ENCODE data around the gene CWF19L1. TPM values are rescaled to one million over a fixed set of nuclear protein-coding genes. Genes with fewer than 3 reads are reported as not detected.

CWF19L1 gene
- total RNA-seq, 1 experiment from 2014 or later, result 47.2 TPM

DNA sequence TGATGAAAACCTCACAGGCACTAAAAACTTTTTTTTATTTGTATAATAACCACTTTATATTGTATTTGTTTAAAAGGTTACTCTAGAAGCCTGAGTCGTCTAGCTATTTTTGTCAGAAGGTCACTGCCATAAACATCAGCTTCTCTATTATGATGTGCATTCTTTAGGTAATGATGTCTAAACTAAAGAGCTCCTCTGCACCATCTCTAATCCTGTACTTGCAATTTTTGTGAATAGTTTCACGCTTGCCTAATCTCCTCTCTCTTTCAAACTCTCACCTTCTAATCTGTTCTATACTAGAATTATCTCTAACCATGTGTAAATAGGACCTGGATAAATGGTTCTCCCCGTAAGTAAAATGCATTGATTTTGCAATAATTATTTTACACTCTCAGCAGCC lies 27.6 kb downstream of the CWF19L1 start:
- H3K79me2 ChIP-seq (ENCODE audit: low read length), result peaks cover 10% of the 10 kb centered on the region
- no peak overlapping the region for H2AFZ ChIP-seq (ENCODE audit: low read length)
- no peaks in the 10 kb centered on the region for H4K20me1 ChIP-seq (ENCODE audit: insufficient read depth, low read depth, low read length)

DNA sequence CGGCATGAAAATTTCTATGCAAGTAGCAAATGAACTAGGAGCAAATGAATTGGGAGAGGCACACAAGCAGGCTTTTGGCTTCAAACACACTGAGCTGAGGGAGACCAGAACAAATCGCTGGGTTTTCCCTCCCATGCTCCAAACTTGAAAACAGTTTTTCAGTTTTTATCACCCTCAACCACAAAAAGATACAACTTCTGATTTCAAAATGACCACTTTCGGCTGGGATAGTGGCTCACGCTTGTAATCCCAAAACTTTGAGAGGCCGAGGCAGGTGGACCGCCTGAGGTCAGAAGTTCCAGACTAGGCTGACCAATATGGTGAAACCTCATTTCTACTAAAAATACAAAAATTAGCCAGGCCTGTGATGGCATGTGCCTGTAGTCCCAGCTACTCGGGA lies 29.0 kb downstream of the CWF19L1 start:
- H3K9me2 ChIP-seq (replicated peaks; ENCODE audit: insufficient read depth, low read length), result no peaks in the 10 kb centered on the region
- no peak for DNase-seq
- peaks cover 50% of the 10 kb centered on the region for H3K36me3 ChIP-seq (ENCODE audit: insufficient read depth, low read length)
- H3K9me3 ChIP-seq (ENCODE audit: low read length), result no peaks in the 10 kb centered on the region
- no peaks in the 10 kb centered on the region for H4K20me1 ChIP-seq (ENCODE audit: insufficient read depth, low read depth, low read length)
- no peak overlapping the region for H2AFZ ChIP-seq (ENCODE audit: low read length)
- no peak overlapping the region for H3K27ac ChIP-seq (ENCODE audit: low read length)
- no peaks in the 10 kb centered on the region for H3K27me3 ChIP-seq (ENCODE audit: low read length)
- H3K4me1 ChIP-seq (ENCODE audit: low read length), result peaks cover 24% of the 10 kb centered on the region
- H3K4me2 ChIP-seq (ENCODE audit: low read depth, low read length, poor library complexity, severe bottlenecking), result no peak overlapping the region
- no peak overlapping the region for H3K9ac ChIP-seq (ENCODE audit: low read length)
- H3K4me3 ChIP-seq (ENCODE audit: low read length), result no peak overlapping the region
- H3K79me2 ChIP-seq (ENCODE audit: low read length), result peaks cover 10% of the 10 kb centered on the region

More for the DNA sequence above, 27.6 kb downstream of the CWF19L1 start:
- no peak for DNase-seq
- Histone ChIP-seq H3K9me2 (replicated peaks; ENCODE audit: insufficient read depth, low read length) (no peaks in the 10 kb centered on the region), H3K27me3 (ENCODE audit: low read length) (no peaks in the 10 kb centered on the region), H3K36me3 (ENCODE audit: insufficient read depth, low read length) (peaks cover 43% of the 10 kb centered on the region), H3K9ac (ENCODE audit: low read length) (no peak overlapping the region), H3K27ac (ENCODE audit: low read length) (peak overlapping the region; percentile 27; the same call in 1 of the 2 replicates), H3K4me1 (ENCODE audit: low read length) (peaks cover 16% of the 10 kb centered on the region), H3K4me3 (ENCODE audit: low read length) (no peak overlapping the region), H3K4me2 (ENCODE audit: low read depth, low read length, poor library complexity, severe bottlenecking) (no peak overlapping the region), H3K9me3 (ENCODE audit: low read length) (no peaks in the 10 kb centered on the region)

DNA sequence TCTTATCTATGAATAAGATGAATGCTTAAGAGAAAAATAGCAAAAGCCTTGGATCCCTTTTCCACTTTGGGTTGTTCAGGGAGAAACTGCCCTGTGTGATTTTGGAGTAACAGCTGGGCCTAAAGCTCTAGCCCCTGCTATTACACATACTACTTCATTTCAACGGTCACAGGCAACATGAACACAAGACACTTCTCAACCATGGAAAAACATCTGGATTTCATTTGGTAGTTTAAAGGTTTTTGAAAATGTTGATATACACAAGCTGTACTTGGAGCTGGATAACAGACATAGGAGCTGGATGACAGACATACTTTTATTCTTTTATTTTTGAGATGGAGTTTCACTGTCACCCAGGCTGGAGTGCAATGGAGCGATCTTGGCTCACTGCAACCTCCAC lies 35.3 kb downstream of the CWF19L1 start:
- Histone ChIP-seq H3K9me3 (ENCODE audit: low read length) (no peaks in the 10 kb centered on the region), H3K36me3 (ENCODE audit: insufficient read depth, low read length) (peaks cover 36% of the 10 kb centered on the region), H4K20me1 (ENCODE audit: insufficient read depth, low read depth, low read length) (no peaks in the 10 kb centered on the region), H3K27ac (ENCODE audit: low read length) (no peak overlapping the region), H2AFZ (ENCODE audit: low read length) (no peak overlapping the region), H3K9ac (ENCODE audit: low read length) (no peak overlapping the region), H3K9me2 (replicated peaks; ENCODE audit: insufficient read depth, low read length) (no peaks in the 10 kb centered on the region), H3K79me2 (ENCODE audit: low read length) (peaks cover 31% of the 10 kb centered on the region), H3K4me1 (ENCODE audit: low read length) (peaks cover 41% of the 10 kb centered on the region), H3K4me3 (ENCODE audit: low read length) (no peak overlapping the region), H3K27me3 (ENCODE audit: low read length) (no peaks in the 10 kb centered on the region), H3K4me2 (ENCODE audit: low read depth, low read length, poor library complexity, severe bottlenecking) (no peak overlapping the region)
- DNase-seq, result no peak

DNA sequence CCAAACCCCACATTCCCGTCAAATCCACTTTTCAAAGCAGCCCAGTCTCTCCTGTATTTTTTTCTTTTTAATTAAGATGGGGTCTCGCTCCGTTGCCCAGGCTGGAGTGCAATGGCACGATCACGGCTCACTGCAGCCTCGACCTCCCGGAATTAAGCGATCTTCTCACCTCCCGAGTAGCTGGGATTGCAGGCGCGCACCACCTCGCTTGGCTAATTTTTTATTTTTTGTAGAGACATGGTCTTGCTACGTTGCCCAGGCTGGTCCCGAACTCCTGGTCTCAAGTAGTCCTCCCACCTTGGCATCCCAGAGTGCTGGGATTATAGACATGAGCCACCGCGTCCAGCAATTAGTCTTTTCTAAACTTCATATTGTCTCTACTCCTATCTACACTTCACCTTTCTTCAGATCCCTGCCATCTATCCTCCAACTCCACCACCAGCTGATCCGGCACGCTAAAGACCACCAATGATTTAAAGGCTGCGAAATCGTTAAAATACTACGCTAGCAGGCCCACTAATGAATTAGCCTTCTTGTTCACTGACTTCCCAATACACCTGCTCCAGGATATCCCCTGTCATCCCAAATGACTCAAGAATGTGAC lies 37.5 kb downstream of the CWF19L1 start:
- Histone ChIP-seq H3K27me3 (ENCODE audit: low read length) (no peaks in the 10 kb centered on the region), H3K9me2 (replicated peaks; ENCODE audit: insufficient read depth, low read length) (no peaks in the 10 kb centered on the region), H3K4me2 (ENCODE audit: low read depth, low read length, poor library complexity, severe bottlenecking) (peak overlapping the region; percentile 69), H4K20me1 (ENCODE audit: insufficient read depth, low read depth, low read length) (no peaks in the 10 kb centered on the region), H3K36me3 (ENCODE audit: insufficient read depth, low read length) (peaks cover 27% of the 10 kb centered on the region), H3K79me2 (ENCODE audit: low read length) (peaks cover 52% of the 10 kb centered on the region), H3K9ac (ENCODE audit: low read length) (peak overlapping the region; percentile 82), H2AFZ (ENCODE audit: low read length) (peak overlapping the region; percentile 94; the same call in 1 of the 2 replicates), H3K9me3 (ENCODE audit: low read length) (no peaks in the 10 kb centered on the region), H3K4me3 (ENCODE audit: low read length) (peak overlapping the region; percentile 97), H3K27ac (ENCODE audit: low read length) (peak overlapping the region; percentile 35; the same call in 1 of the 2 replicates), H3K4me1 (ENCODE audit: low read length) (peaks cover 44% of the 10 kb centered on the region)
- DNase-seq, result no peak

DNA sequence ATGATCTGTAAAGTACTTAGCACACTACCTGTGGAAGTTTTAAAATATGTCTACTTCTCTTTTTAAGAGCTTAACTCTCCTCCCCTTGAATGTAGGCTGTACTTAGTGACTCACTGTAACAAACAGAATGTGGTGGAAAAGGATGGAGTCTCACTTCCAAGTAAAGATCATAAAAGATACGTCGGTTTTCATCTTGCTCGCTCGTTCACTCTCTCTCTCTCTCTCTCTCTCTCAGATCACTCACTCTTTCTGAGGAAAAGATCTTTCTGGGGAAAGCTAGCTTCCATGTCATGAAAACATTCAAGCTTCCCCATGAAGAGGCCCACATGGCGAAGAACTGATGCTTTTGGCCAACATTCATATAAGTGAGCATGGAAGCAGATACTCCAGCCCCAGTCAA lies 43.6 kb downstream of the CWF19L1 start:
- Histone ChIP-seq H3K36me3 (ENCODE audit: insufficient read depth, low read length) (peaks cover 48% of the 10 kb centered on the region), H3K9me2 (replicated peaks; ENCODE audit: insufficient read depth, low read length) (no peaks in the 10 kb centered on the region), H3K79me2 (ENCODE audit: low read length) (peaks cover 49% of the 10 kb centered on the region), H3K4me1 (ENCODE audit: low read length) (peaks cover 24% of the 10 kb centered on the region), H3K4me2 (ENCODE audit: low read depth, low read length, poor library complexity, severe bottlenecking) (no peak overlapping the region), H3K4me3 (ENCODE audit: low read length) (no peak overlapping the region), H3K27ac (ENCODE audit: low read length) (no peak overlapping the region), H3K9me3 (ENCODE audit: low read length) (no peaks in the 10 kb centered on the region), H3K27me3 (ENCODE audit: low read length) (no peaks in the 10 kb centered on the region), H3K9ac (ENCODE audit: low read length) (no peak overlapping the region), H2AFZ (ENCODE audit: low read length) (no peak overlapping the region), H4K20me1 (ENCODE audit: insufficient read depth, low read depth, low read length) (no peaks in the 10 kb centered on the region)
- DNase-seq, result no peak

DNA sequence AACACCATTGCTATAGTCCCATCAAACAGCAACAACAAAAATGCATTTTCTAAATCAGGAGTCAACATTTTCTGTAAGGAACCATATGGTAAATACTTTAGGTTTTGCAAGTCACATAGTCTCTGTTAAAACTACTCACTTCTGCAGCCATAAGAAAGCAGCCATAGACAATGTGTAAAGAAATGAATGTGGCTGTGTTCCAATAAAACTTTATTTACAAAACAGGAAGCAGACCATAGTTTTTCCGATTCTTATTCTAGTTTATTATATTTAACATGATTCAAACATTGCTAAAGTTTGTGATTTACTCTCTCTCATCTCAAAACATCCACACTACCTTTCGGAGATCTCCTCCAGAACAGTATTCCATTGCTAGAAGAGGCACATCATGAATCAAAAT lies 44.9 kb downstream of the CWF19L1 start:
- Histone ChIP-seq H3K9me2 (replicated peaks; ENCODE audit: insufficient read depth, low read length) (no peaks in the 10 kb centered on the region), H3K4me2 (ENCODE audit: low read depth, low read length, poor library complexity, severe bottlenecking) (no peak overlapping the region), H4K20me1 (ENCODE audit: insufficient read depth, low read depth, low read length) (no peaks in the 10 kb centered on the region), H3K36me3 (ENCODE audit: insufficient read depth, low read length) (peaks cover 61% of the 10 kb centered on the region), H3K4me3 (ENCODE audit: low read length) (no peak overlapping the region), H3K4me1 (ENCODE audit: low read length) (peaks cover 14% of the 10 kb centered on the region), H3K27ac (ENCODE audit: low read length) (no peak overlapping the region), H2AFZ (ENCODE audit: low read length) (no peak overlapping the region), H3K9ac (ENCODE audit: low read length) (no peak overlapping the region), H3K79me2 (ENCODE audit: low read length) (peaks cover 36% of the 10 kb centered on the region), H3K9me3 (ENCODE audit: low read length) (no peaks in the 10 kb centered on the region), H3K27me3 (ENCODE audit: low read length) (no peaks in the 10 kb centered on the region)
- no peak for DNase-seq

DNA sequence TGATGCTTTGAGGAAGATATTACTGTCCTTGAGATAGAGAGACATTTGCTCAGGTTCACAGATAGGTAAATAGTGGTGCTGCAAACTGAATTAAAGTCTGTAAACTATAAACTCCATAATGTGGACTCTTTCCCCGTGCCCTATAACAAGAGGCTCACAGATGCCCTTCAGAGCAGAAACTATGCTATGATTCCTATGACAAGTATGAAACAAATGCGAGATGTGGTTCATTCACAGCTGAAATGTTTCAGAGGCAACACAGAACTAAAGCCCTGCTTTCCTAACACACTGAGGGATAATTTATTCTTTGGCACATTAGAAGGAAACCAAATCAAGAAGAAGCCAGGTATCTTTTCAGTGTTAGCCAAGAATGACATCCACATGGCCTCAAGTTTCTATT lies 51.4 kb downstream of the CWF19L1 start:
- no peaks in the 10 kb centered on the region for H4K20me1 ChIP-seq (ENCODE audit: insufficient read depth, low read depth, low read length)
- H3K4me2 ChIP-seq (ENCODE audit: low read depth, low read length, poor library complexity, severe bottlenecking), result no peak overlapping the region
- no peak for DNase-seq
- H3K4me1 ChIP-seq (ENCODE audit: low read length), result peaks cover 4% of the 10 kb centered on the region; the same call in 1 of the 2 replicates
- H3K9me3 ChIP-seq (ENCODE audit: low read length), result no peaks in the 10 kb centered on the region
- H3K9ac ChIP-seq (ENCODE audit: low read length), result no peak overlapping the region
- H3K4me3 ChIP-seq (ENCODE audit: low read length), result no peak overlapping the region
- H2AFZ ChIP-seq (ENCODE audit: low read length), result no peak overlapping the region
- H3K27me3 ChIP-seq (ENCODE audit: low read length), result no peaks in the 10 kb centered on the region
- H3K27ac ChIP-seq (ENCODE audit: low read length), result no peak overlapping the region
- 0 out of 2 replicates have a peak, but pooled peaks cover 14% of the 10 kb centered on the region for H3K79me2 ChIP-seq (ENCODE audit: low read length)
- no peaks in the 10 kb centered on the region for H3K9me2 ChIP-seq (replicated peaks; ENCODE audit: insufficient read depth, low read length)
- peaks cover 70% of the 10 kb centered on the region; the same call in 1 of the 2 replicates for H3K36me3 ChIP-seq (ENCODE audit: insufficient read depth, low read length)

DNA sequence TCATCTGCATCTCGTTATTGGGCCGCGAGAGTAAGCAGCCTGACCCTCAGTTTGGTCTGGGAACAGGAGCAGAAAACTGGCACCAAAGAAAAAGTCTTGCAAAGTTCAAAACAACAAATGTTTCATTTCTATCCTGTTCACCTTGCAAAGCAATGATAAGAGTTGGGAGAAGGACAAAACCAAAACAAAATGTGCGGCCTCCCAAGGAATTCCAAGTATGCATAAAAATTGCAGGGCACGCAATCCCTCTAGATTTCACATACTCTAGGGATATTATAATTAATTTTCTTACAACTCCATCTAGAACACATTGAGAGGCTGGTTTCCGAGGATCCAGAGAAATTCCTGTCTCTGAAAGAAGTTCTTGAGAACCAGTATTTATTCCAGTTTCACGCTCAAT lies 58.1 kb downstream of the CWF19L1 start:
- no peak for DNase-seq
- Histone ChIP-seq H3K4me2 (ENCODE audit: low read depth, low read length, poor library complexity, severe bottlenecking) (no peak overlapping the region), H3K27me3 (ENCODE audit: low read length) (no peaks in the 10 kb centered on the region), H3K9ac (ENCODE audit: low read length) (no peak overlapping the region), H3K4me1 (ENCODE audit: low read length) (peaks cover 4% of the 10 kb centered on the region; the same call in 1 of the 2 replicates), H3K79me2 (ENCODE audit: low read length) (peaks cover 15% of the 10 kb centered on the region; the same call in 1 of the 2 replicates), H3K27ac (ENCODE audit: low read length) (no peak overlapping the region), H4K20me1 (ENCODE audit: insufficient read depth, low read depth, low read length) (no peaks in the 10 kb centered on the region), H3K9me3 (ENCODE audit: low read length) (no peaks in the 10 kb centered on the region), H3K4me3 (ENCODE audit: low read length) (no peak overlapping the region), H3K9me2 (replicated peaks; ENCODE audit: insufficient read depth, low read length) (no peaks in the 10 kb centered on the region), H2AFZ (ENCODE audit: low read length) (no peak overlapping the region), H3K36me3 (ENCODE audit: insufficient read depth, low read length) (peaks cover 47% of the 10 kb centered on the region; the same call in 1 of the 2 replicates)

Data from Karpas-422 (cell line).